ENCODE data around the gene LSAMP. TPM values are rescaled to one million over a fixed set of nuclear protein-coding genes. Genes with fewer than 3 reads are reported as not detected.

The LSAMP gene
- polyA plus RNA-seq, 1 of the 3 experiments (the other 2 are of a cell fraction): 6.6 TPM

DNA sequence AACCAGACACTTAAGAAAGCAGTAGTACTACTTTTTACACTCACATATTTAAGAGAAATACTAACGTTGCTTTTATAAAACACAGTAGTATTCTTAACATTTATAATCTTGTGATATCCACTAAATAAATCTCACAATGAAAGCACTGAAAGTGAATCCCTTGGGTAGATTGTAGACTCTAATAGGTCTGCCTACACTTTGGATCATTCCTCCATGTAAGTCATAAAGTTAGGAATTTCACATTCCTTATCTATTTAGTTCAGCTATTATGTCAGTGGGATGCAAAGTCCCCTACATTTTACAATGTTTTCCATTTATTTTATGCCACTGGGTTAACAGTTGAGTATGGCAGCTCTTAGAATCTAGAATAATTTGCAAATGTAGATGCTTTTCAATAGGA is 330.7 kb downstream of the LSAMP start:
- H3K4me2 ChIP-seq: no peak overlapping the region
- H3K36me3 ChIP-seq (replicated peaks in 1 of 2; ENCODE audit: control insufficient read depth in 1 of 2, insufficient read depth in 2 of 2, low read length in 1 of 2): no peaks in the 10 kb centered on the region
- H3K9me3 ChIP-seq: no peaks in the 10 kb centered on the region
- POLR2A ChIA-PET: no interaction called here
- H3K4me3 ChIP-seq (ENCODE audit: low read depth in 2 of 2, low read length in 1 of 2): no peak overlapping the region
- H2AFZ ChIP-seq (ENCODE audit: low read depth): no peak overlapping the region
- WGBS (ENCODE audit: low lambda C conversion rate): 89% methylated on average over 1 of the region's 1 CpG
- no peaks in the 10 kb centered on the region for H3F3A ChIP-seq (replicated peaks; ENCODE audit: insufficient read depth)
- H3K9me2 ChIP-seq: no peaks in the 10 kb centered on the region
- DNase-seq: no peak
- no peaks in the 10 kb centered on the region for H3K79me2 ChIP-seq (ENCODE audit: insufficient read depth)
- no peaks in the 10 kb centered on the region for H4K20me1 ChIP-seq (ENCODE audit: insufficient read depth)
- peaks cover 4 to 5% of the 10 kb centered on the region in 2 experiments; a peak in 3 of 4 replicates for H3K4me1 ChIP-seq (ENCODE audit: control insufficient read depth in 1 of 2, insufficient read depth in 2 of 2, low read depth in 1 of 2, low read length in 1 of 2)
- no peak overlapping the region for H3K27ac ChIP-seq (ENCODE audit: low read depth in 2 of 2, low read length in 1 of 2)
- TF ChIP-seq RFX5 (IDR thresholded peaks at IDR 0.05; ENCODE audit: low read length) (no peak), TEAD4 (IDR thresholded peaks at IDR 0.05; ENCODE audit: borderline replicate concordance, insufficient read depth) (no peak), TCF12 (IDR thresholded peaks at IDR 0.05) (no peak), MEF2A (IDR thresholded peaks at IDR 0.05; ENCODE audit: borderline replicate concordance, low read depth) (no peak), EP300 (IDR thresholded peaks at IDR 0.05; ENCODE audit: borderline replicate concordance in 1 of 2, low read depth in 1 of 2, low read length in 1 of 2) (no peak), FOXJ3 (CRISPR knock-in tag; IDR thresholded peaks at IDR 0.05) (no peak)
- TF ChIP-seq, protein P1, sequence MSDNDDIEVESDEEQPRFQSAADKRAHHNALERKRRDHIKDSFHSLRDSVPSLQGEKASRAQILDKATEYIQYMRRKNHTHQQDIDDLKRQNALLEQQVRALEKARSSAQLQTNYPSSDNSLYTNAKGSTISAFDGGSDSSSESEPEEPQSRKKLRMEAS (IDR thresholded peaks at IDR 0.05; ENCODE audit: low read depth): no peak
- TF ChIP-seq, protein P2, sequence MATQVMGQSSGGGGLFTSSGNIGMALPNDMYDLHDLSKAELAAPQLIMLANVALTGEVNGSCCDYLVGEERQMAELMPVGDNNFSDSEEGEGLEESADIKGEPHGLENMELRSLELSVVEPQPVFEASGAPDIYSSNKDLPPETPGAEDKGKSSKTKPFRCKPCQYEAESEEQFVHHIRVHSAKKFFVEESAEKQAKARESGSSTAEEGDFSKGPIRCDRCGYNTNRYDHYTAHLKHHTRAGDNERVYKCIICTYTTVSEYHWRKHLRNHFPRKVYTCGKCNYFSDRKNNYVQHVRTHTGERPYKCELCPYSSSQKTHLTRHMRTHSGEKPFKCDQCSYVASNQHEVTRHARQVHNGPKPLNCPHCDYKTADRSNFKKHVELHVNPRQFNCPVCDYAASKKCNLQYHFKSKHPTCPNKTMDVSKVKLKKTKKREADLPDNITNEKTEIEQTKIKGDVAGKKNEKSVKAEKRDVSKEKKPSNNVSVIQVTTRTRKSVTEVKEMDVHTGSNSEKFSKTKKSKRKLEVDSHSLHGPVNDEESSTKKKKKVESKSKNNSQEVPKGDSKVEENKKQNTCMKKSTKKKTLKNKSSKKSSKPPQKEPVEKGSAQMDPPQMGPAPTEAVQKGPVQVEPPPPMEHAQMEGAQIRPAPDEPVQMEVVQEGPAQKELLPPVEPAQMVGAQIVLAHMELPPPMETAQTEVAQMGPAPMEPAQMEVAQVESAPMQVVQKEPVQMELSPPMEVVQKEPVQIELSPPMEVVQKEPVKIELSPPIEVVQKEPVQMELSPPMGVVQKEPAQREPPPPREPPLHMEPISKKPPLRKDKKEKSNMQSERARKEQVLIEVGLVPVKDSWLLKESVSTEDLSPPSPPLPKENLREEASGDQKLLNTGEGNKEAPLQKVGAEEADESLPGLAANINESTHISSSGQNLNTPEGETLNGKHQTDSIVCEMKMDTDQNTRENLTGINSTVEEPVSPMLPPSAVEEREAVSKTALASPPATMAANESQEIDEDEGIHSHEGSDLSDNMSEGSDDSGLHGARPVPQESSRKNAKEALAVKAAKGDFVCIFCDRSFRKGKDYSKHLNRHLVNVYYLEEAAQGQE (IDR thresholded peaks at IDR 0.05; ENCODE audit: low read depth, low read length): no peak
- CTCF ChIA-PET: no interaction called here
- H3K9ac ChIP-seq: no peak overlapping the region
- no peaks in the 10 kb centered on the region for H3K27me3 ChIP-seq (ENCODE audit: insufficient read depth)

DNA sequence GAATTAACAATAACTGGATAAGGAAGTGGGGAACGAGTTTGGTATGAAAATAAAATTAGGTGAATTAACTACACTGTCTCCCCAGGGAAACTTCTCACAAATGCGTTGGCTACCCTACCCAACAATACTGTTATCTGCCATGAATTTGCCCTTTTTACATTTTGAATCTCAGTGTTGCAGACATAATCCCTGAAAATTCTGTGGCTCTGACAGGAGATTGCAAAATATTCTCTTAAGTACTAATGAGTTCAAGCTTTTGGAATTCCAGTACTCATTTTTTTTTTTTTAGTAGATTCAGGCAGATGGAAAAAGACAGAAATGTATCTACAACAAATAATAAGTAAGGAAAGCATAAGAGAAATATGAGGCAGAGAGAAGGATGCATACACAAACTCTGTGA is 332.6 kb downstream of the LSAMP start:
- peaks cover 4 to 5% of the 10 kb centered on the region in 2 experiments; a peak in 3 of 4 replicates for H3K4me1 ChIP-seq (ENCODE audit: control insufficient read depth in 1 of 2, insufficient read depth in 2 of 2, low read depth in 1 of 2, low read length in 1 of 2)
- H4K20me1 ChIP-seq (ENCODE audit: insufficient read depth): no peaks in the 10 kb centered on the region
- no peaks in the 10 kb centered on the region for H3F3A ChIP-seq (replicated peaks; ENCODE audit: insufficient read depth)
- H3K9ac ChIP-seq: no peak overlapping the region
- no peak overlapping the region for H3K4me3 ChIP-seq (ENCODE audit: low read depth in 2 of 2, low read length in 1 of 2)
- no peaks in the 10 kb centered on the region for H3K27me3 ChIP-seq (ENCODE audit: insufficient read depth)
- H3K9me3 ChIP-seq: no peaks in the 10 kb centered on the region
- no peaks in the 10 kb centered on the region for H3K79me2 ChIP-seq (ENCODE audit: insufficient read depth)
- no peaks in the 10 kb centered on the region for H3K9me2 ChIP-seq
- ChIA-PET CTCF (interaction anchor here (0.7 kb wide), 2 partner anchors 57 to 256 kb away, joined by 3 to 5 read pairs; no protein-coding TSS in a partner anchor), POLR2A (no interaction called here)
- H3K36me3 ChIP-seq (replicated peaks in 1 of 2; ENCODE audit: control insufficient read depth in 1 of 2, insufficient read depth in 2 of 2, low read length in 1 of 2): no peaks in the 10 kb centered on the region
- DNase-seq: no peak
- H3K27ac ChIP-seq (ENCODE audit: low read depth in 2 of 2, low read length in 1 of 2): peak overlapping the region in 1 of 2 experiments; percentile 78; a peak in 1 of 4 replicates
- no peak overlapping the region for H2AFZ ChIP-seq (ENCODE audit: low read depth)
- H3K4me2 ChIP-seq: no peak overlapping the region
- 61% methylated on average over 2 of the region's 2 CpGs for WGBS (ENCODE audit: low lambda C conversion rate)
- TF ChIP-seq RFX5 (IDR thresholded peaks at IDR 0.05; ENCODE audit: low read length) (no peak), JUND (IDR thresholded peaks at IDR 0.05) (no peak), MEF2A (IDR thresholded peaks at IDR 0.05; ENCODE audit: borderline replicate concordance, low read depth) (no peak), EZH2phosphoT487 (IDR thresholded peaks at IDR 0.05; ENCODE audit: borderline replicate concordance, low read depth) (no peak), MXI1 (IDR thresholded peaks at IDR 0.05; ENCODE audit: low read depth, low read length) (no peak), CHD2 (IDR thresholded peaks at IDR 0.05; ENCODE audit: low read length, partially characterized antibody) (no peak), FOXM1 (IDR thresholded peaks at IDR 0.05; ENCODE audit: low read depth) (no peak), YY1 (IDR thresholded peaks at IDR 0.05; ENCODE audit: low read depth) (no peak), RAD21 (IDR thresholded peaks at IDR 0.05; ENCODE audit: low read length) (no peak)
- TF ChIP-seq, protein P3, sequence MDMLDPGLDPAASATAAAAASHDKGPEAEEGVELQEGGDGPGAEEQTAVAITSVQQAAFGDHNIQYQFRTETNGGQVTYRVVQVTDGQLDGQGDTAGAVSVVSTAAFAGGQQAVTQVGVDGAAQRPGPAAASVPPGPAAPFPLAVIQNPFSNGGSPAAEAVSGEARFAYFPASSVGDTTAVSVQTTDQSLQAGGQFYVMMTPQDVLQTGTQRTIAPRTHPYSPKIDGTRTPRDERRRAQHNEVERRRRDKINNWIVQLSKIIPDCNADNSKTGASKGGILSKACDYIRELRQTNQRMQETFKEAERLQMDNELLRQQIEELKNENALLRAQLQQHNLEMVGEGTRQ (IDR thresholded peaks at IDR 0.05; ENCODE audit: borderline replicate concordance, low read depth, low read length): no peak

Measured in SK-N-SH (cell line).